Large intestine (tissue), 3 donors: ENCODE data around the gene F11. TPM values are rescaled to one million over a fixed set of nuclear protein-coding genes. Genes with fewer than 3 reads are reported as not detected.

Experiments used
- DNase-seq, 2 donors: peaks; one replicate each; pipeline versions ENCODE4 v3.0.0 to v3.0.0-alpha.2; 2013
- H3K27ac ChIP-seq: one replicate; pipeline ENCODE4 v1.5.1; 2013; ENCODE audit warnings: low read length
- H3K27me3 ChIP-seq: 2 replicates; pipeline ENCODE4 v1.6.1; 2013; ENCODE audit warnings: low read length; ENCODE audit not compliant: control insufficient read depth, insufficient read depth
- H3K36me3 ChIP-seq: 2 replicates; pipeline ENCODE4 v1.6.1; 2013; ENCODE audit warnings: low read length; ENCODE audit not compliant: control insufficient read depth, insufficient read depth
- H3K4me1 ChIP-seq: one replicate; pipeline ENCODE4 v1.6.1; 2013; ENCODE audit warnings: low read length; ENCODE audit not compliant: control insufficient read depth, insufficient read depth
- H3K4me3 ChIP-seq: one replicate; pipeline ENCODE4 v1.5.1; 2013; ENCODE audit warnings: low read length
- H3K9me3 ChIP-seq: one replicate; pipeline ENCODE4 v1.6.1; 2013; ENCODE audit warnings: mild to moderate bottlenecking, low read depth, low read length, moderate library complexity; ENCODE audit not compliant: control insufficient read depth
- WGBS: methylation state at CpG from one replicate; pipeline ENCODE4 v1.1.5; 2013; ENCODE audit warnings: low lambda C conversion rate; ENCODE audit not compliant: insufficient coverage; 5-methylcytosine and 5-hydroxymethylcytosine counted together
- polyA plus RNA-seq: library from polyadenylated mRNA; unstranded; fragments of 120-200 nt; gene quantifications from one replicate; pipeline ENCODE4 v1.2.1, GENCODE V29; 2013

The F11 gene
- polyA plus RNA-seq, 1 donor, result 1.1 TPM

DNA sequence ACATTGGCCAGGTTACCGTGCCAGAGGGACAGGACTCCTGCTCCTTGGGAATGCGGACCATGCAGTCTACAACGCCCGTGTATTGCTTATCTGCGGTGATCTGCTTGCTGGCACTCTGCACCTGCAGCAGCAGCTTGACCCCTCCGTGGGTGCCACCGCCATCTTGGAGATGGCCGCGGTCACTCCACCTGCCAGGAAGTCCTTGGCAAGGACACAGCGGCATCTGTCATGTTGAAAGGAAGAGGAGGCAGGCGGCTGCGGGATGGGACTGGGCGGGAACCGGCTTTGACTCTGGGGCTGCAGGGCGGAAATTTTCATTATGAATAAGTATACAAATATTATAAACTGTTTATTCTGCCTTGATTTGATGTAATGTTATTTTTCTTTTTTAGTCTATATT, 63.4 kb downstream of the F11 start:
- no peak overlapping the region for H3K4me3 ChIP-seq
- no peaks in the 10 kb centered on the region for H3K4me1 ChIP-seq
- no peak for DNase-seq
- H3K27me3 ChIP-seq, result no peaks in the 10 kb centered on the region
- no peak overlapping the region for H3K27ac ChIP-seq
- H3K9me3 ChIP-seq, result peaks cover 13% of the 10 kb centered on the region
- H3K36me3 ChIP-seq, result no peaks in the 10 kb centered on the region
- WGBS, result no CpG with 5 or more reads among the region's 15 CpGs

DNA sequence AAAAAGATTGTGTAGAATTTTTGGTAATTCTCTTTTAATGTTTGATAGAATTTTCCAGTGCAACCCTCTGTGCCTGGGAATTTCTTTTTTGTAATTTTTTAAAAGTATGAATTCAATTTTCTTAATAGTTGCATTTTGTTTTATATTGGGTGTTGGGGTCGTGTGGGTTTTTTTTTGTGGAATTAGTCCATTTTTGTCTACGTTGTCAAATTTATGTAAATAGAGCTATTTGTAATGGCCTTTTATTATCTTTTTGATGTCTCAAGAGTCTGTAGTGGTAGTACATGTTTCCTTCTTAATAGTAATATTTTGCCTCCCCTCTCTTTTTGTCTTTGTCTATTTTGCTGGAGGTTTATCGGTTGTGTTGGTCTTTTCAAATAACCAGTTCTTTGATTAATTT, 64.4 kb downstream of the F11 start:
- H3K9me3 ChIP-seq, result peaks cover 13% of the 10 kb centered on the region
- no peak overlapping the region for H3K27ac ChIP-seq
- no peak for DNase-seq
- no peak overlapping the region for H3K4me3 ChIP-seq
- H3K4me1 ChIP-seq, result no peaks in the 10 kb centered on the region
- no peaks in the 10 kb centered on the region for H3K27me3 ChIP-seq
- WGBS, result 90% methylated on average over 3 of the region's 3 CpGs
- H3K36me3 ChIP-seq, result no peaks in the 10 kb centered on the region

DNA sequence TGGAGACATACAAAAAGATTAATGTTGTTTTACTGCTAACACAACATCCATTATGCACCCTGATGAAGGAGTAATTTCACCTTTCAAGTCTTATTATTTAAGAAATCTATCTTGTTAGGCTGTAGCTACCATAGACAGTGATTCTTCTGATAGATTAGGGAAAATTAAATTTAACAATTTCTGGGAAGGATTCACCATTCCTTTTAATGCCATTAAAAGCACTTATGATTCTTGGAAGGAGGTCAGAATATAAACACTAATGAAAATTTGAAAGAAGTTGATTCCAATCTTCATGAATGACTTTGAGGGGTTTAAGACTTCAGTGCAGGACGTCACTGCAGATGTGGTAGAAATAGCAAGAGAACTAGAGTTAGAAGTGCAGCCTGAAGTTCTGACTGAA, 69.8 kb downstream of the F11 start:
- WGBS, result no CpG with 5 or more reads among the region's 1 CpG

More for the DNA sequence above, 69.8 kb downstream of the F11 start:
- Histone ChIP-seq H3K36me3 (no peaks in the 10 kb centered on the region), H3K4me3 (no peak overlapping the region), H3K9me3 (peaks cover 9% of the 10 kb centered on the region), H3K4me1 (no peaks in the 10 kb centered on the region), H3K27me3 (no peaks in the 10 kb centered on the region), H3K27ac (no peak overlapping the region)
- DNase-seq, result no peak

Other genes with a start within 250 kb of the F11 start
- gene TLR3, start 197.0 kb upstream of the F11 start, polyA plus RNA-seq, result 2.9 TPM
- gene FAM149A, start 161.5 kb upstream of the F11 start, polyA plus RNA-seq, result 11.8 TPM
- gene CYP4V2, start 74.6 kb upstream of the F11 start, polyA plus RNA-seq, result 48.4 TPM
- gene KLKB1, start 38.7 kb upstream of the F11 start, polyA plus RNA-seq, result 2.8 TPM